Calu3 (cell line): ENCODE results near the gene KRTAP29-1. TPM values are rescaled to one million over a fixed set of nuclear protein-coding genes. Genes with fewer than 3 reads are reported as not detected.

Experiments
- BruUV-seq: library from RNA; stranded (reverse); fragments of 400-500 nt; replicated peaks from 2 replicates; lab custom pipeline; 2021; lab: Mats Ljungman, UMichigan
- CTCF ChIA-PET: fragments of 300-600 bp; sonication (Branson Sonifier 250); formaldehyde crosslinking; loops from one replicate; lab custom pipeline; 2022; ENCODE audit warnings: antibody characterized with exemption; lab: Charles Lee
- DNase-seq: peaks from one replicate; pipeline ENCODE4 v3.0.0; 2022
- H3K27ac Mint-ChIP-seq: one replicate; pipeline ENCODE4 v1.8.0; 2022; ENCODE audit warnings: mixed read lengths; ENCODE audit not compliant: unreplicated experiment
- H3K27me3 Mint-ChIP-seq: one replicate; pipeline ENCODE4 v1.8.0; 2022; ENCODE audit warnings: mixed read lengths; ENCODE audit not compliant: unreplicated experiment
- H3K36me3 Mint-ChIP-seq: one replicate; pipeline ENCODE4 v1.8.0; 2022; ENCODE audit warnings: mild to moderate bottlenecking, moderate library complexity, mixed read lengths; ENCODE audit not compliant: insufficient read depth, unreplicated experiment
- H3K4me1 Mint-ChIP-seq: one replicate; pipeline ENCODE4 v1.8.0; 2022; ENCODE audit warnings: mild to moderate bottlenecking, low read depth, mixed read lengths; ENCODE audit not compliant: unreplicated experiment
- H3K4me3 Mint-ChIP-seq: one replicate; pipeline ENCODE4 v1.8.0; 2022; ENCODE audit warnings: mild to moderate bottlenecking, low read depth, moderate library complexity, mixed read lengths; ENCODE audit not compliant: unreplicated experiment
- H3K9me3 Mint-ChIP-seq: one replicate; pipeline ENCODE4 v1.8.0; 2022; ENCODE audit warnings: low read depth, mixed read lengths; ENCODE audit not compliant: unreplicated experiment
- CTCF ChIP-seq: fragments of 200-600 bp; IDR thresholded peaks from one replicate; pipeline ENCODE4 v1.8.0; 2022; ENCODE audit warnings: antibody characterized with exemption; ENCODE audit not compliant: unreplicated experiment
- intact Hi-C: fragments of 100-400 bp; cut with micrococcal nuclease; formaldehyde crosslinking; loops from one replicate; pipeline ENCODE4 v1.10.0; 2022; ENCODE audit not compliant: unreplicated experiment
- total RNA-seq: library from RNA; stranded (reverse); gene quantifications from 2 replicates; pipeline ENCODE4 v1.2.3, GENCODE V29; 2022

KRTAP29-1 gene
- total RNA-seq, 1 experiment from 2014 or later: not detected

GRCh38 chr17:41325611-41326010 is 23.0 kb upstream of the KRTAP29-1 start:
- H3K4me3 Mint-ChIP-seq: no peak overlapping the region
- no peak overlapping the region for H3K27ac Mint-ChIP-seq
- no peak for DNase-seq
- no peak for TF ChIP-seq CTCF
- no peaks in the 10 kb centered on the region for H3K36me3 Mint-ChIP-seq
- BruUV-seq: no TSS peak
- H3K27me3 Mint-ChIP-seq: no peaks in the 10 kb centered on the region
- intact Hi-C loops: loop anchor here (2.0 to 10.0 kb wide), 2 partner anchors 223 to 339 kb away; no protein-coding TSS in a partner anchor
- peaks cover 1% of the 10 kb centered on the region for H3K9me3 Mint-ChIP-seq
- H3K4me1 Mint-ChIP-seq: peaks cover 30% of the 10 kb centered on the region
- CTCF ChIA-PET: interaction anchor here (1.2 kb wide), 1 partner anchor 223 kb away, joined by 6 read pairs; no protein-coding TSS in a partner anchor

- no peaks in the 10 kb centered on the region for H3K36me3 Mint-ChIP-seq
- no peak for DNase-seq
- CTCF ChIA-PET: interaction anchor here (1.2 kb wide), 1 partner anchor 223 kb away, joined by 6 read pairs; no protein-coding TSS in a partner anchor
- intact Hi-C loops: loop anchor here (2.0 to 10.0 kb wide), 2 partner anchors 224 to 340 kb away; no protein-coding TSS in a partner anchor
- BruUV-seq: no TSS peak
- H3K4me1 Mint-ChIP-seq: peaks cover 30% of the 10 kb centered on the region
- H3K9me3 Mint-ChIP-seq: peaks cover 3% of the 10 kb centered on the region
- H3K27ac Mint-ChIP-seq: no peak overlapping the region
- no peak for TF ChIP-seq CTCF
- no peak overlapping the region for H3K4me3 Mint-ChIP-seq
- H3K27me3 Mint-ChIP-seq: no peaks in the 10 kb centered on the region
Observed at GRCh38 chr17:41325126-41325525, 22.5 kb upstream of the KRTAP29-1 start.

GRCh38 chr17:41324180-41325075 is 21.8 kb upstream of the KRTAP29-1 start:
- intact Hi-C loops: loop anchor here (2.0 to 10.0 kb wide), 2 partner anchors 224 to 340 kb away; no protein-coding TSS in a partner anchor
- peak; percentile 82 for DNase-seq
- no peaks in the 10 kb centered on the region for H3K36me3 Mint-ChIP-seq
- BruUV-seq: no TSS peak
- H3K4me1 Mint-ChIP-seq: peaks cover 26% of the 10 kb centered on the region
- H3K4me3 Mint-ChIP-seq: no peak overlapping the region
- TF ChIP-seq CTCF: peak; percentile 71
- CTCF ChIA-PET: interaction anchor here (2.9 to 3.5 kb wide), 2 partner anchors 80 to 224 kb away, joined by 12 to 26 read pairs; no protein-coding TSS in a partner anchor
- H3K27ac Mint-ChIP-seq: no peak overlapping the region
- peaks cover 3% of the 10 kb centered on the region for H3K9me3 Mint-ChIP-seq
- no peaks in the 10 kb centered on the region for H3K27me3 Mint-ChIP-seq

- intact Hi-C loops: loop anchor here (1.0 to 10.0 kb wide), 4 partner anchors 263 to 519 kb away; partner anchors contain the start of gene KRTAP2-3
- H3K9me3 Mint-ChIP-seq: peaks cover 3% of the 10 kb centered on the region
- BruUV-seq: no TSS peak
- no peak overlapping the region for H3K27ac Mint-ChIP-seq
- no peak overlapping the region for H3K4me3 Mint-ChIP-seq
- peaks cover 23% of the 10 kb centered on the region for H3K4me1 Mint-ChIP-seq
- CTCF ChIA-PET: interaction anchor here (0.8 to 3.5 kb wide), 27 partner anchors 9 to 519 kb away, joined by 3 to 26 read pairs (median 4); partner anchors contain the start of genes KRT23 and KRTAP2-3
- no peaks in the 10 kb centered on the region for H3K36me3 Mint-ChIP-seq
- no peak for DNase-seq
- TF ChIP-seq CTCF: no peak
- no peaks in the 10 kb centered on the region for H3K27me3 Mint-ChIP-seq
Observed at GRCh38 chr17:41322903-41323895, 20.5 kb upstream of the KRTAP29-1 start.
